Loucy (cell line): ENCODE data around the gene NCKIPSD.

Source experiments
- EZH2phosphoT487 ChIP-seq: fragments of 200-600 bp; IDR thresholded peaks from 2 replicates; pipeline ENCODE4 v1.6.1; 2018; ENCODE audit warnings: antibody characterized with exemption, mild to moderate bottlenecking, moderate library complexity, borderline replicate concordance
- TF ChIP-seq, protein P1 (sequence below): fragments of 200-600 bp; sonication (generic); conservative IDR thresholded peaks from 2 replicates; pipeline ENCODE4 v1.5.1; 2014; ENCODE audit warnings: mild to moderate bottlenecking, antibody characterized with exemption, low read length

DNA sequence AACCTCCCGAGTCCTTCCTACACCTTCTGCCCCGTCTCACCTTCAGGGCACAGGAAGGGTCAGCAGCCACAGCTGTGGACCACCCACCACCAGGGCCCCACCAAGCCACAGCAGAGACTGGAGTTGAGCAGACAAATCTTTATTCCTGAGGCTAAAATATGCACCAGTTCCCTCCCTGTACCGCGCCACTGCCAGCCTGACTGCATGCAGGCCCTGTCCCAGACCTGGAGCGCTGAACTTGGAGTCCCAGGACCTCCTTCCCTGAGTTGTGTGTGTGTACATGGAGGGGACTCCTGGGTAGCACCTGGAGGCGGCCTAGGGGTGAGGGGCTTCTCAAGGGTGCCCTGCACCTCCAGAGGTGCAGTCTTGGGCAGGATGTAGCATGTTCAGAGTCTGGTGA, 60.1 kb downstream of the NCKIPSD start:
- TF ChIP-seq, protein P1, sequence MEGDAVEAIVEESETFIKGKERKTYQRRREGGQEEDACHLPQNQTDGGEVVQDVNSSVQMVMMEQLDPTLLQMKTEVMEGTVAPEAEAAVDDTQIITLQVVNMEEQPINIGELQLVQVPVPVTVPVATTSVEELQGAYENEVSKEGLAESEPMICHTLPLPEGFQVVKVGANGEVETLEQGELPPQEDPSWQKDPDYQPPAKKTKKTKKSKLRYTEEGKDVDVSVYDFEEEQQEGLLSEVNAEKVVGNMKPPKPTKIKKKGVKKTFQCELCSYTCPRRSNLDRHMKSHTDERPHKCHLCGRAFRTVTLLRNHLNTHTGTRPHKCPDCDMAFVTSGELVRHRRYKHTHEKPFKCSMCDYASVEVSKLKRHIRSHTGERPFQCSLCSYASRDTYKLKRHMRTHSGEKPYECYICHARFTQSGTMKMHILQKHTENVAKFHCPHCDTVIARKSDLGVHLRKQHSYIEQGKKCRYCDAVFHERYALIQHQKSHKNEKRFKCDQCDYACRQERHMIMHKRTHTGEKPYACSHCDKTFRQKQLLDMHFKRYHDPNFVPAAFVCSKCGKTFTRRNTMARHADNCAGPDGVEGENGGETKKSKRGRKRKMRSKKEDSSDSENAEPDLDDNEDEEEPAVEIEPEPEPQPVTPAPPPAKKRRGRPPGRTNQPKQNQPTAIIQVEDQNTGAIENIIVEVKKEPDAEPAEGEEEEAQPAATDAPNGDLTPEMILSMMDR, result no peak
- TF ChIP-seq EZH2phosphoT487, result no peak
